ENCODE measurements around the gene SCARF1.
A peak's percentile ranks its signal among the peaks of the same experiment; 100 is the strongest.
"Not testable (repeated sequence)": the region's sequence is repeated elsewhere in the genome, so short reads cannot be mapped to it uniquely, and the experiment has no call there.

The SCARF1 gene

DNA sequence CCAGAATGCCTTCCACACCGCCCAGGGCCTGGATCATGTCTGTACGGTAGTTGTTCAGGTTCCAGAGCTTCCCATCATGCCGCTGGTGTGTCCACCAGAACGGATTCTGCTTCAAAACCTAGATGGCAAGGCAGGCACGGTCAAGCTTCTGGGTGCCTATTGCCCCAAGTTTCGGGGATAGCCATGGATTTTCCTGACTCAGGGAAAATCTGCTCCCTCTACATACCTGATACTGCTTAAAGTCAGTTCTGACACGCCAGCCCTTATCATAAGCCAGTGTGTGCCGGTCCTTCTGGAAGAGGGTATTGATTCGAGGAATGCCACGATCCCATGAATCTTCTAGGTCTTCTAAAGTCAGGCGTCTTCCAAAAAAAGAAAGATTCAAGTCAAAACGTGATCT is 15.5 kb upstream of the SCARF1 start:
- Histone ChIP-seq H3K27ac (ENCODE audit: low read depth, low read length) (no peak overlapping the region), H3K9me3 (ENCODE audit: low read length) (no peaks in the 10 kb centered on the region), H3K36me3 (ENCODE audit: insufficient read depth, low read length) (peaks cover 71% of the 10 kb centered on the region), H3K4me1 (ENCODE audit: insufficient read depth, low read length) (no peaks in the 10 kb centered on the region), H3K4me3 (ENCODE audit: low read depth in 1 of 2, low read length in 2 of 2) (no peak overlapping the region), H3K27me3 (ENCODE audit: control insufficient read depth in 1 of 2, insufficient read depth in 2 of 2, low read length in 2 of 2) (no peaks in the 10 kb centered on the region), H3K9ac (ENCODE audit: low read length) (no peak overlapping the region)

DNA sequence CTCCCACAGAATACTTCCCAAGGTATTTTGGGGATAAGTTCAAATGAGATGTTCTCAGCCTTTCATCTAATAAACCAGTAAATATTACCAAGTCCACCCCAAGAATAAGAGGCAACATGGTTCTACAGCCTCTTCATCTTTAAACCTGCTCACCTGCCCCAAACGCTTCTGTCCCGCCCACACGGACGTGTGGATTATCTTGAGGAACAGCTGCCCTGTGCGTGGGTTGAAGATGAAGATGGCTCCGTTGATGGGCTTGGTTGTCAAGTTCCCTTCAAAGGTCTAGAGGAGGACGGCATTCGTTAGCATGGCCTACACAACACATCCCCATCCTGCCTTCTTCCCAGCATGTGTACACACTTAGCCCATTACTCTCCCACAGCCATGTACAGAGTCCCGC is 12.6 kb upstream of the SCARF1 start:
- Histone ChIP-seq H3K27me3 (ENCODE audit: control insufficient read depth in 1 of 2, insufficient read depth in 2 of 2, low read length in 2 of 2) (no peaks in the 10 kb centered on the region), H3K36me3 (ENCODE audit: insufficient read depth, low read length) (peaks cover 85% of the 10 kb centered on the region), H3K4me1 (ENCODE audit: insufficient read depth, low read length) (no peaks in the 10 kb centered on the region), H3K9ac (ENCODE audit: low read length) (no peak overlapping the region), H3K9me3 (ENCODE audit: low read length) (no peaks in the 10 kb centered on the region), H3K4me3 (ENCODE audit: low read depth in 1 of 2, low read length in 2 of 2) (no peak overlapping the region), H3K27ac (ENCODE audit: low read depth, low read length) (no peak overlapping the region)

DNA sequence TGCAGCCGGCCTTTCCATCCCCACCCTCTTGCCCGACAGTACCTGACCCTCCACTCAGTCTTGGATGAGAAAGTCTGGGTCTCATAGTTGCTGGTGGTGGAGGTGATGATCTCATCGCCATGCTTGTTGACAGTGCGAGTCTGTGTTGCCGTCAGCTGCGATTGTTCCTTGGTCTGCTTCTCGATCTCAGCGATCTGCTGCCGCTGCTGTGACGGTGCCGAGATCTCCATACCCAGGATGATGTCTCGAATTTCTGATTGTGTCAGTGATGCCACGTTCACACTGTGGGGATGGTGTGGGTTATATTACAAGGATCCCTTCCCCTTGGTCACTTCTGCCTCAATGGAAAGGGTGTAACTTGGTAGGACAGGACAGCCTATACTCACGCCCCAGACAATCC is 8.2 kb upstream of the SCARF1 start:
- Histone ChIP-seq H3K27me3 (ENCODE audit: control insufficient read depth in 1 of 2, insufficient read depth in 2 of 2, low read length in 2 of 2) (no peaks in the 10 kb centered on the region), H3K4me3 (ENCODE audit: low read depth in 1 of 2, low read length in 2 of 2) (no peak overlapping the region), H3K27ac (ENCODE audit: low read depth, low read length) (no peak overlapping the region), H3K9me3 (ENCODE audit: low read length) (no peaks in the 10 kb centered on the region), H3K9ac (ENCODE audit: low read length) (no peak overlapping the region), H3K4me1 (ENCODE audit: insufficient read depth, low read length) (peaks cover 6% of the 10 kb centered on the region), H3K36me3 (ENCODE audit: insufficient read depth, low read length) (peaks cover 80% of the 10 kb centered on the region)

DNA sequence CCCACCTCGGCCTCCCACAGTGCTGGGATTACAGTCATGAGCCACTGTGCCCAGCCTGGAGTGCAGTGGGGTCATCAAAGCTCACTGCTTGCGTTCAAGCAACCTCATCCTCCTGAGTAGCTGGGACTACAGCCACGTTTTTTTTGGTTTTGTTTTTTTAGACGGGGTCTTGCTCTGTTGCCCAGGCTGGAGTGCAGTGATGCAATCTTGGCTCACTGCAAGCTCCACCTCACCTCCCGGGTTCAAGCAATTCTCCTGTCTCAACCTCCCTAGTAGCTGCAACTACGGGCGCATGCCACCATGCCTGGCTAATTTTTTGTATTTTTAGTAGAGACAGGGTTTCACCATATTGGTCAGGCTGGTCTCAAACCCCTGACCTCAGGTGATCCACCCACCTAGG is 7.3 kb upstream of the SCARF1 start:
- H3K36me3 ChIP-seq (ENCODE audit: insufficient read depth, low read length), result peaks cover 71% of the 10 kb centered on the region

DNA sequence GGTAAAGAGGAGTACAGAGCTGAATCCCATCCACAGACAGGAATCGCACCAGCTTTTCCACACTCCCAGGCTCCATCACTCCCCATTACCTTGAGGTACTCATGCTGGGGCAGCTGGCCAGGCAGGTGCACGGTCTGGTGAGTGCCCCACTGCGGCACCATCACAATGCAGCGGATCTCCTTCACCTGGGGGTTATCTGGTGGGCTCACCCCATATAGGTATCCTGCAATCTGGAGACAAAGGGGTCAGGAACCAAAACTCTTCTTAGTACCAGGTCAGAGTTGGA is 6.0 kb upstream of the SCARF1 start:
- Histone ChIP-seq H3K4me3 (ENCODE audit: low read depth in 1 of 2, low read length in 2 of 2) (no peak overlapping the region), H3K27ac (ENCODE audit: low read depth, low read length) (peak overlapping the region; percentile 6), H3K9me3 (ENCODE audit: low read length) (no peaks in the 10 kb centered on the region), H3K36me3 (ENCODE audit: insufficient read depth, low read length) (peaks cover 62% of the 10 kb centered on the region), H3K9ac (ENCODE audit: low read length) (no peak overlapping the region), H3K4me1 (ENCODE audit: insufficient read depth, low read length) (peaks cover 20% of the 10 kb centered on the region), H3K27me3 (ENCODE audit: control insufficient read depth in 1 of 2, insufficient read depth in 2 of 2, low read length in 2 of 2) (no peaks in the 10 kb centered on the region)

More for the DNA sequence above, 7.3 kb upstream of the SCARF1 start:
- not testable (repeated sequence) for H3K9ac ChIP-seq (ENCODE audit: low read length); H3K4me3 ChIP-seq (ENCODE audit: low read depth in 1 of 2, low read length in 2 of 2); H3K27me3 ChIP-seq (ENCODE audit: control insufficient read depth in 1 of 2, insufficient read depth in 2 of 2, low read length in 2 of 2); H3K27ac ChIP-seq (ENCODE audit: low read depth, low read length); H3K9me3 ChIP-seq (ENCODE audit: low read length)
- peaks cover 14% of the 10 kb centered on the region for H3K4me1 ChIP-seq (ENCODE audit: insufficient read depth, low read length)

DNA sequence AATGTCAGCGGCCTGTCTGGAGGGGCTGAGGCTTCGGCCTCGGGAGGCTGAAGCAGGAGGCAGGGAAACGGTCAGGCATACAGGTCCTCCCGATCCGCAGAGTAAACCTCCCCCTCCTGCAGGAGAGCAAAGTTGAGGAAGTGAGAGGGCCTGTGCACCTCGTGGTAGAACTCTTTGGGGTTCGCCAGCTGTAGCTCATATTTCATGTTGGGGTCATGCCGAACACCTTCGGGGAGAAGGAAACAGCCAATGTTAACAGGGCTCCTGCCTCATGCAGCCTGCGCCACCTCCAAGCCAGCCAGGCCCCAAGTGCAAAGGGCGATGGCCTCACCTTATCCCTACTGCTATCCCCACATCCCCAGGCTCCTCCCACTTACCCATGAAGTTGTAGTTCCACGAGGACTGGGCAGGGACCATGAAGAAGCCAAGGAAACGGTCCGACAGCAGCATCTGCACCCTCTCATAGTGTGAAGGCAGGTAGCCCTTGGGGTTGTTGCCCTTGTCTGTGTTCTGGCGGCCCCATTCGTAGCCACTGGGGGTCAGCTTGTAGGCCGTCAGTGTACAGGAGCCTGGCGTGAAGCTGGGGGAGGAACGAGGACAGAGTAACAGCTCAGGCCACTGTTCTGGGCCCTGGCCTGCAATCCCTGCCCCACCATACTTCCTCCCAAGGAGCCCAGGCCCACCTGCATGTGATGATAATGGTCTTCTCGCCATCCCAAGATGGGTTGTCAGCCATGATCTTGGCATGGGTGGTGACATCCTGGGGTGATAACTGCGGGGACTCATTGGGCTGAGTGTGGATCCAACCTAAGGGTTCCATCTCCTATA is 5.4 kb upstream of the SCARF1 start:
- no peak overlapping the region for H3K27ac ChIP-seq (ENCODE audit: low read depth, low read length)
- H3K4me3 ChIP-seq (ENCODE audit: low read depth in 1 of 2, low read length in 2 of 2), result no peak overlapping the region
- peaks cover 57% of the 10 kb centered on the region for H3K36me3 ChIP-seq (ENCODE audit: insufficient read depth, low read length)
- no peaks in the 10 kb centered on the region for H3K9me3 ChIP-seq (ENCODE audit: low read length)
- H3K27me3 ChIP-seq (ENCODE audit: control insufficient read depth in 1 of 2, insufficient read depth in 2 of 2, low read length in 2 of 2), result no peaks in the 10 kb centered on the region
- peaks cover 20% of the 10 kb centered on the region for H3K4me1 ChIP-seq (ENCODE audit: insufficient read depth, low read length)
- H3K9ac ChIP-seq (ENCODE audit: low read length), result no peak overlapping the region

DNA sequence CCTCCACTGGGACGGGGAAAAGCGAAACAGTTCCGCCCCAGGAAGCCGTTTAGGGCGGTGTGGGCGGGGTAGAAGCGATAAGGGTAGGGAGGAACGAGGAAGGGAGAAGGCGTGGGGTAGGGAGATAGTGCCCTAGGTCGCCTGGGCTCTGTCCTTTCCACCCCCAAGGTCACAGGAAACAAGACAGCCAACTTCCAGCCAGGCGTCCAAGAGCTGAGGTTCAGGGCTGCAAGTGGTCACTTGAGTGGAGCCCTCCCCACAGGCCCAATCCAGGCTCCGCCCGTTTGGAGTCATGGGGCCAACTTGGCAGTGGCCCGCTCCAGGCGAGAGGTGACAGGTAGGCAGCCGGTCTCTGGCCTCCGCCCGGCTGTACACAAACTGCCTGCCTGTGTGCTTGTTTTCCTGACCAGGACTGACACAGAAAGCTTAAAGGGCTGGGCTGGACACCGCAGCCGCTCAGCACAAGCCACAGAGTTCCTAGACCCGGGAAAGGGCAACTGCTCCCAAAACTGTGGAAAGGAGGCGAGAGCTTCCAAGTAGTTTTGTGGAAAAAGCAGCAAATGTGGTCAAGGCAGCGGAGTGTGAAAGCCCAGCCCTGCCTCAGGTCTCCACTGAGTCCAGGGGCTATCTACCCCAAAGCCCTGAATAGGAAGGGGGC is 4.4 kb upstream of the SCARF1 start, which contains the start of gene RILP:
Gene RILP, minus strand, starts transcription at position 23 of the 658 bp plus-strand sequence. CDS start 62 bp downstream, outside the sequence.
- H3K4me1 ChIP-seq (ENCODE audit: insufficient read depth, low read length), result peaks cover 20% of the 10 kb centered on the region
- no peaks in the 10 kb centered on the region for H3K9me3 ChIP-seq (ENCODE audit: low read length)
- no peaks in the 10 kb centered on the region for H3K27me3 ChIP-seq (ENCODE audit: control insufficient read depth in 1 of 2, insufficient read depth in 2 of 2, low read length in 2 of 2)
- H3K36me3 ChIP-seq (ENCODE audit: insufficient read depth, low read length), result peaks cover 50% of the 10 kb centered on the region
- H3K9ac ChIP-seq (ENCODE audit: low read length), result peak within 1 kb of the TSS; percentile 56
- H3K27ac ChIP-seq (ENCODE audit: low read depth, low read length), result peak within 1 kb of the TSS; percentile 95
- H3K4me3 ChIP-seq (ENCODE audit: low read depth in 1 of 2, low read length in 2 of 2), result peak within 1 kb of the TSS; percentile 66 to 72

DNA sequence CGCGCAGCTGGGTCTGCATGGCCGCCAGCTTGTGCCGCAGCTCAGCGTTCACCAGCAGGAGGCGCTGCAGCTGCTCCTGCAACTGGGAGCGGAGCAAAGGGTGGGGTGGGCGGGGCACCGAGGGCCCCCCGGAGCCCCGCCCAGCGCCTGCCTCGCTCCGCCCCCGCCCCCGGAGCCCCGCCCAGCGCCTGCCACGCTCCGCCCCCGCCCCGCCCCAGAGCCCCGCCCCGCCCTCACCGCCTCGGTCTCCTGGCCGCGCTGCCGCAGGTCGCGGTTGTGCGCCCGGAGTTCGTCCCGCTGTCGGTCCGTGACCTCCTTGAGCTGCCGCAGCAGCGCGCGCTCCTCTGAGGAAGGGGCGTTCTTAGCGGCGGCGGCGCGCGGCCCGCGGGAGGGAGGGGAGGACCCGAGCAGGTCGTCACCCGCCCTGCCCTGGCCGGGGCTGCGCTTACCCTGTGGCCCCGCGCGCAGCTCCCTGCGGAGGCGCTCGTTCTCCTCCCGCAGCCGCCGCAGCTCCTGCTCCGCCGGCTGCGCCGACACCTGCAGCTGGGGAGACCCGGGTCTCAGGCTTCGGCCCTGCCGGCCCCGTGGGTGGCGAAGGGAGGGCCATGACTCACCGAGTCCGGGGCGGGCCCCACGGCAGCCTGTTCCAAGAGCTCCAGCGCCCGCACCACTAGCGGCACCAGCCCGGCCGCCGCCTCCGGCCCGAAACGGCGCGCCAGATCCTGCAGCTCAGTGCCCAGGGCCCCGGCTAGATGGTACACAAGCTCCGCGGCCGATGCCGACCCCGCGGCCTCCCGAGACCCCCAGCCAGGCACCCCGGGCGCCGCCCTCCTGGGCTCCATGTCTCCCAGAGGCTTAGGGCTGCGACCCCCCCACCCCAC is 3.7 kb upstream of the SCARF1 start:
- Histone ChIP-seq H3K27ac (ENCODE audit: low read depth, low read length) (peak overlapping the region; percentile 95), H3K4me3 (ENCODE audit: low read depth in 1 of 2, low read length in 2 of 2) (peak overlapping the region; percentile 53 to 72), H3K27me3 (ENCODE audit: control insufficient read depth in 1 of 2, insufficient read depth in 2 of 2, low read length in 2 of 2) (no peaks in the 10 kb centered on the region), H3K4me1 (ENCODE audit: insufficient read depth, low read length) (peaks cover 22% of the 10 kb centered on the region), H3K9ac (ENCODE audit: low read length) (peak overlapping the region; percentile 56), H3K9me3 (ENCODE audit: low read length) (no peaks in the 10 kb centered on the region), H3K36me3 (ENCODE audit: insufficient read depth, low read length) (peaks cover 42% of the 10 kb centered on the region)

DNA sequence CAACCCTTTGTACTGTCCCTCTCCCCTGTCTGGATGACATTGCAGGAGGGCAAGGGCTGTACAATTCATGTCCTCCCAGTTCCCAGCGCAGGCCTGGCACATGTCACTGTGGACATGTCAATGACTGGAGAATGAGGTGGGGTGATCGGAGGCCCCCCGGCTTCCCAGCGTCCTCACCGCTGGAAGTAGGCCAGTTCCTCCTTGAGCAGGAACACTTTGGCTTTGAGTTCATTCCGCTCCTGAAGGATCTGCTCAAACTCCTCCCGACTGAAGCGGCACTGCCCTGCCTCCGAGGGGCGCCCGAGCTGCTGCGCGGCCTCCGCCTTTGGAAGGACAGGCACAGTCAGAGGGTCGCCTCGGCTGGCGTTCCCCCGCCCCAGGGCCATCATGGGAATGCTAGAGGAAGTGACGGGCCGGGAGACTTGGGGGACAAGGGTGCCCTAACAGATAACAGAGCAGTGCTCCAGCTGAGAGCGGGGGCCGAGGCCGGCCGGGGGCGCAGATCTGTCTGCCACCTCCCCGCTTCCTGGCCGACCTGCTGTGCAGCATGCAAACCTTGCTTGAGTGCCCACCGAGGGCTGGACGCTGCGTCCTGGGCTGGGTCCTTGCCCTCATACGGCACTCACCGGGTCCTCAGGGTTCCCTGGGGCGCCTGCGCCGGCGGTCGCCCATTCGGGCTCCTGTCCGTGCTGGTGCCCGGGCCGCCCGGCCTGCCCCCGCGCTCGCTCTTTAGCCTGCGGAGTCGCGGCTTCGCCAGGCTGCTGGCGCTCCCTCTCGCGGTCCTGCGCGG is 2.8 kb upstream of the SCARF1 start:
- H3K36me3 ChIP-seq (ENCODE audit: insufficient read depth, low read length), result peaks cover 34% of the 10 kb centered on the region
- H3K4me1 ChIP-seq (ENCODE audit: insufficient read depth, low read length), result peaks cover 25% of the 10 kb centered on the region
- H3K27ac ChIP-seq (ENCODE audit: low read depth, low read length), result peak overlapping the region; percentile 87
- H3K9me3 ChIP-seq (ENCODE audit: low read length), result no peaks in the 10 kb centered on the region
- H3K9ac ChIP-seq (ENCODE audit: low read length), result peak overlapping the region; percentile 25
- no peaks in the 10 kb centered on the region for H3K27me3 ChIP-seq (ENCODE audit: control insufficient read depth in 1 of 2, insufficient read depth in 2 of 2, low read length in 2 of 2)
- peak overlapping the region; percentile 40 to 66 for H3K4me3 ChIP-seq (ENCODE audit: low read depth in 1 of 2, low read length in 2 of 2)

DNA sequence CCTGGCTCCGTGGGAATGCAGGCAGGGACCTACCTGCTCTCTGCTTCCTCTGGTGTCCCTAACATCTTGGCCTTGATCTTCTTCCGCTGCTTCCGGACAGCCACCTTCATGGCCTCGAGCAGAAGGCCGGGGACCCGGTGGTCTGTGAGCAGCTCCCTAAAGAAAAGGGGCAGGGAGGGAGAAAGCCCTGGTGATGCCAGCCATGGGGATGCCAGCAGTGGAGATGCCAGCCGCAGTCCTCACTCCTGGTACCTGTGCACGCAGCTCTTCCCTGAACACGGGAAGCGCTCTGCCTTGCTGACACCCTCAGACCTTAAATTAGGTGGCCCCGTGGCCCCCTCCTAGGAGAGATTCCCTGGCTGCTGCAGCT is 2.3 kb upstream of the SCARF1 start:
- Histone ChIP-seq H3K27ac (ENCODE audit: low read depth, low read length) (peak overlapping the region; percentile 87), H3K4me1 (ENCODE audit: insufficient read depth, low read length) (peaks cover 25% of the 10 kb centered on the region), H3K4me3 (ENCODE audit: low read depth in 1 of 2, low read length in 2 of 2) (peak overlapping the region in 1 of 2 donors; percentile 66), H3K9ac (ENCODE audit: low read length) (peak overlapping the region; percentile 25), H3K9me3 (ENCODE audit: low read length) (no peaks in the 10 kb centered on the region), H3K27me3 (ENCODE audit: control insufficient read depth in 1 of 2, insufficient read depth in 2 of 2, low read length in 2 of 2) (no peaks in the 10 kb centered on the region), H3K36me3 (ENCODE audit: insufficient read depth, low read length) (peaks cover 28% of the 10 kb centered on the region)

Data from muscle layer of colon (tissue), 2 donors.